GM19351 (cell line): ENCODE data around the gene ASB13.
A peak's percentile ranks its signal among the peaks of the same experiment; 100 is the strongest.

ENCODE experiments used
- ATAC-seq: cut with Tn5 transposase; IDR thresholded peaks from one replicate; pipeline ENCODE4 v1.9.1; 2021; ENCODE audit warnings: mild to moderate bottlenecking, moderate library complexity; ENCODE audit not compliant: unreplicated experiment

The ASB13 gene

GRCh38 chr10:5648494-5649457, 17.6 kb downstream of the ASB13 start:
- no peak for ATAC-seq

DNA sequence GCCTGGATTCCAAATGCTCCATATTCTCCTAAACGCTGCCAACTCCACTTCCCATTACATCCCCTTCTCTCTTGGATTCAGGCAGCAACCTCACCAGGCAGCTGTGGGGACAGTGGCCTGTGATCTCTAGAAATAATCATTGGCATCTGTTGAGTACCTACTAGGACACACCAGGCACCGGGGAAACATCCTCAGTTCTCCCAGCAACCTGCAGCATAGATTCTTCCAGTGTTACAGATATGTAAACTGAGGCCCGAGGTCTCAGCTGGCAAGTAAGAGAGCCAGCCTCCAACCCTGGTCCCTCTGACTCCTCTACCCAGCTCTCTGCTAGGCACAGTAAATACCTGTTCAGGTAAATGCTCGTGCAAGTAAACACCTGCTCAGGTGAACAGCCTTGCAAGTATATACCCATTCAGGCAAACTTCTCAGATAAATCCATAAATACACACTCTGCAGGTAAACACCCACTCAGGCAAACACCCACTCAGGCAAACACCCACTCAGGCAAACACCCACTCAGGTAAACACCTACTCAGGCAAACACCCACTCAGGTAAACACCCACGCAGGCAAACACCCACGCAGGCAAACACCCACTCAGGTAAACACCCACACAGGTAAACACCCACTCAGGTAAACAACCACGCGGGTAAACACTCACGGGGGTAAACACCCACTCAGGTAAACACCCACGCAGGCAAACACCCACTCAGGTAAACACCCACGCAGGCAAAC, 18.7 kb downstream of the ASB13 start:
- ATAC-seq = no peak

- no peak for ATAC-seq
These were observed 20.3 kb downstream of the ASB13 start for GRCh38 chr10:5645944-5646617.

GRCh38 chr10:5645375-5645774, 21.0 kb downstream of the ASB13 start:
- ATAC-seq = peak; percentile 53

DNA sequence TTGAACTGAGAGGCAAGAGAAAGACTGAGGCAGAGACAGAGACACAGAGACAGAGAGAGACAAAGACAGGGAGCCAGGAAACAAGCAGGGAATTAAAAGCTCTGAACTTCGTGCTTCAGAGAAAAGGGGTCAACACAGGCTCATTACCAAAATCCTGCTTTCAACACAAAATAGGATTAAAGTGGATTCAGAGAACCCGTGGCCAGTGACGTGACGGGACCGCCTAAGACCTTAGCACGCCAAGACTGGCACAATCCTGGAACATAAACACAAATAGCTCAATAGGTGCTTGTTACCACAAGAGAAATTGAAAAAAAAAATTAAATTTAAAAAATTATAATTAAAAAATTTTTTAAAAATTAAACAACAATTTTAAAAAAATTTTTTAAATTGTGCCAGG, 21.5 kb downstream of the ASB13 start:
- ATAC-seq = no peak

DNA sequence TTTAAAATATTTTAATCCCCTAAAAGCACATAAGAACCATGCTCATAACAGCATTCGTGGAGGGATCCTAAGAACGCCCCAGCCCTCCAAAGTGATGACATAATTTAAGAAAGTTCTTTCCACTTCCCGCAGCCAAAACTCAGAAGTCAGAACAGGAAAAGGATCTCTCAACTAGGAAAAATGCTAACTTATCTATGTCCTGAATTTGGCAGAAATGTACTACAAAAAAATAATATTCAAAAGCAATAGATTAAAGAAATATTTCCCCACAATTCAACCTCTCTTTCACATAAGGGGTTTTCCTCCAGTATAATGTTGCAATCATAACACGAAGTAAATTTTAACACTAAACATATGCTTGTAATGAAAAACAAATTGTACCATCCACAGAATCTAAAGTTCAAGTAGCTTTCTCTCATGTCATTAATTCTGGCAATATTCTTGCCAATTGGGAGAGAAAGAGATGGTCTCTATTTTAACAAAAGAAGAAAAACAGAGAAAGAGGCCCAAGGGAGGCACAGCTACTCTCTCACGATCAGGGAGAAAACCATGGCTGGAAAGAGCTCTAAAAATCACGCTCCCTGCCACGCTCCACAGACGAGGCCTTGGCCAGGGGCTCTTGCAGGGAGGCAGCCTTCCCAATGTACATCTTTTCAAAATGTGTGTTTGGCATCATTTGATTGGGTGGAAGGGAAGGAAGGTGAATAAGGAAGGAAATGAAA, 22.9 kb downstream of the ASB13 start:
- no peak for ATAC-seq

GRCh38 chr10:5641501-5641900, 24.9 kb downstream of the ASB13 start:
- no peak for ATAC-seq

- no peak for ATAC-seq
These were observed 25.9 kb downstream of the ASB13 start for GRCh38 chr10:5640501-5640900.

GRCh38 chr10:5640036-5640435, 26.4 kb downstream of the ASB13 start:
- no peak for ATAC-seq

GRCh38 chr10:5639066-5639465, 27.3 kb downstream of the ASB13 start:
- ATAC-seq = no peak

- no peak for ATAC-seq
These were observed 27.9 kb downstream of the ASB13 start for GRCh38 chr10:5638494-5638893.

DNA sequence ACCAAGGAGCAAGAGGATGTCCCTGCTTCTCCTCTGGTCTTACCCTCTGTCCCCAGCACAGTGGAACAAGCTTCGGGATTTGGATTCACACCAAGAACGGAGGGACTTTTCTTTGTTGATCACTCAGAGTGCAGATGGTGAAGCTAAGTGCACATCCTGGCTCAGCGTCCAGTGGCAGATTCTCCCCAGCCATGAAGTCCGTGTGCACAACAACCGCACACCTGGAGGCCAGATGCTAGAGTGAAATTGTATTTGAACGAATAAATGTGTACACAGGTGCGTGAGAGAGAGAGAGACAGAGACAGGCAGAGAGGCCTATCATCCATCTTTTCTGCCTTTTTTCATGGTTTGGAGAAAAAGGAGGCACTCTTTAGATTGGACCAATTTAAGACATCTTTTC, 31.5 kb downstream of the ASB13 start:
- no peak for ATAC-seq

DNA sequence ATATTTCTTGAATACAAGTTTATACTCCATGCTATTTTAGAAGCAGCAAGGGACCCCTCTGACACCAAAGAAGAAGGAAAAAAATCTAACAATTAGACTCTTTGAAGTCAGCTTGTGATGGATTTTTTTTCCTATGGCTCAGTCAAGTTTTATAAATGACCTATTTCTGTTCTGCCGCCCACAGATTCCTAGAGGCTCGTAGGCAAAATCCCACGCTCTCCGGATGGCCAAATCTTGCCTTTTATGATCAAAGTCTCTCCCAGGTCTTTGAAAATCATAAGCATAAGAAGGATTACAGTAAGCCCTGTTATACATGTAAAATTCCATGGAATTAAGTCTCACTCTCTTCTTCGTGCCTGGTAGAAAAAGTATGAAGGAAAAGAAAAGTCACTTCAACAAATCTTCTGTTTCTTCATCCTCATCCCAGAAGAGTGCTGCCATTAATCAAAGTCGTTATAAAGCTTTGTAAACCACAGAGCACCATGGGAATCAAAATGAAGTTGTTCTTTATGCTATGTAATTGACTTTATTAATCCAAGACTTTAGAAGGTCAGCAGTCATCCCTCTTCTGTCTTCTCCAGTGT, 33.1 kb downstream of the ASB13 start:
- no peak for ATAC-seq

GRCh38 chr10:5632446-5632845, 33.9 kb downstream of the ASB13 start:
- ATAC-seq = no peak

- ATAC-seq = no peak
These were observed 34.5 kb downstream of the ASB13 start for GRCh38 chr10:5631936-5632335.

- ATAC-seq = no peak
These were observed 36.3 kb downstream of the ASB13 start for GRCh38 chr10:5630112-5630436.

GRCh38 chr10:5629303-5630111, 36.9 kb downstream of the ASB13 start:
- ATAC-seq = peak; percentile 79

DNA sequence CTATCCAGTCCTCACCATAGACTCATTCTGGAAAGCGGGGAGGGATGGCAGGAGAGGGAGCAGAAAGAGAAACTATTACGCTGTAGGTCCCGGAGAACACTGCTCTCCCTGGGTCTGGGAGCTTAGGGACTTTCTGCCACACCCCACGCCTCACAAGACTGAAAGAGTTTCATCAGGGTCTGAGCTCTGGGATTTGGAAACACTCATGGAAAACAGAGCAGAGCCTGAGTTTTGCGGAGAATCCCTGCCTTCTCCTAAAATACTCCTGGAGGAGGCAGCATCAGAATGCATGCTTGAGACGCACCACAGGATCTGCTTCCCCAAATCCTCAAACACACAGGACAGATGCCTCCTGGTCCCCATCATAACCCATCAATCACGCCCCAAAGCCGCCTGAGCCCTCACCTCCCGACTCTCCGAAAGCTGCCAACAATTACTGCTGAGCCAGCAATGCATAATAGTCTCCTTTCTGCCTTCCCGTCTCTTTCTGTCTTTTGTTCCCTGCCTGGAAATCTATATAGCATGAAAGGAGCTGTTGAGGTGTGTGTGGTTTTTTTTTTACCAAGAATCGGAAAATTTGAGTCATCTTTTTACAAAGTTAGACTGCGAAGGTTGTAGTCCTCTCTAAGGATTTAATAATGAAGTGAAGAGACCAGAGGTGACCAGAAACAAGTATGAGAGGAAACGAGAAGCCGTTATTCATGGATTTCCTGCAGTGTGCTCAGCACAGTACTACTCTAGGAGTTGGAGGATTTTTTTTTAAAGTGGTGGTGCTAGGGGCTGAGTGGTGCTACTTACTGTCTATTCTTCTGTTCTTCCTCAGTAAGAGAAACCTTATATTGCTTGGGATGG, 37.7 kb downstream of the ASB13 start:
- ATAC-seq = peak; percentile 40

- no peak for ATAC-seq
These were observed 38.8 kb downstream of the ASB13 start for GRCh38 chr10:5627486-5628044.
